Measurements from ENCODE around the gene ARHGAP6. TPM values are rescaled to one million over a fixed set of nuclear protein-coding genes. Genes with fewer than 3 reads are reported as not detected.

Gene ARHGAP6
- total RNA-seq, 4 donors from 2014 or later: 2.1 to 30.5 (median 4.9) TPM

DNA sequence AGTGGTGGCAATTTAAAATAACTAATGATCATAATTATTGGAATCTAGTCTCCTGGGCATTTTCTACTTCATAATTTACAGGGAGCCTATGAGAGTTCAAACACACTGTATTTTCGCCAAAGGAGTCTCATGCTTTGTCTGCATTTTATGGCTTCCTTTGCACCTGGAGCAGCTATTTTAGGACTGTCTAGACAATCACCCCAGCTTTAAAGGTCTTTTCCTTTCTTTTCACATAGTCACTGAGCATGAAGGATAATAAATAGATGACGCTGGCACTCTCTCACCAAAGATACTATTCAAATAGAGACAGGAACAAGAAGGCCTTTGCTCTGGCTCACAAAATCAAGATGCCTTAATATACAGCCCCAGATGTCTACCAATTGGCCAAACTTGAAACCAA is 329.5 kb downstream of the ARHGAP6 start:
- Histone ChIP-seq H3K36me3 (no peaks in the 10 kb centered on the region), H3K27me3 (no peaks in the 10 kb centered on the region), H3K4me1 (no peaks in the 10 kb centered on the region), H3K9me3 (no peaks in the 10 kb centered on the region), H3K27ac (no peak overlapping the region), H3K4me3 (no peak overlapping the region)
- no peak for TF ChIP-seq POLR2A (IDR thresholded peaks at IDR 0.05)
- TF ChIP-seq, protein P1, sequence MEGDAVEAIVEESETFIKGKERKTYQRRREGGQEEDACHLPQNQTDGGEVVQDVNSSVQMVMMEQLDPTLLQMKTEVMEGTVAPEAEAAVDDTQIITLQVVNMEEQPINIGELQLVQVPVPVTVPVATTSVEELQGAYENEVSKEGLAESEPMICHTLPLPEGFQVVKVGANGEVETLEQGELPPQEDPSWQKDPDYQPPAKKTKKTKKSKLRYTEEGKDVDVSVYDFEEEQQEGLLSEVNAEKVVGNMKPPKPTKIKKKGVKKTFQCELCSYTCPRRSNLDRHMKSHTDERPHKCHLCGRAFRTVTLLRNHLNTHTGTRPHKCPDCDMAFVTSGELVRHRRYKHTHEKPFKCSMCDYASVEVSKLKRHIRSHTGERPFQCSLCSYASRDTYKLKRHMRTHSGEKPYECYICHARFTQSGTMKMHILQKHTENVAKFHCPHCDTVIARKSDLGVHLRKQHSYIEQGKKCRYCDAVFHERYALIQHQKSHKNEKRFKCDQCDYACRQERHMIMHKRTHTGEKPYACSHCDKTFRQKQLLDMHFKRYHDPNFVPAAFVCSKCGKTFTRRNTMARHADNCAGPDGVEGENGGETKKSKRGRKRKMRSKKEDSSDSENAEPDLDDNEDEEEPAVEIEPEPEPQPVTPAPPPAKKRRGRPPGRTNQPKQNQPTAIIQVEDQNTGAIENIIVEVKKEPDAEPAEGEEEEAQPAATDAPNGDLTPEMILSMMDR (IDR thresholded peaks at IDR 0.05): no peak
- no peak for DNase-seq

- Histone ChIP-seq H3K27ac (no peak overlapping the region), H3K4me1 (no peaks in the 10 kb centered on the region), H3K9me3 (no peaks in the 10 kb centered on the region), H3K36me3 (no peaks in the 10 kb centered on the region), H3K27me3 (no peaks in the 10 kb centered on the region), H3K4me3 (no peak overlapping the region)
- TF ChIP-seq, protein P1 (IDR thresholded peaks at IDR 0.05): no peak
- TF ChIP-seq POLR2A (IDR thresholded peaks at IDR 0.05): no peak
- DNase-seq: no peak
These were observed 331.6 kb downstream of the ARHGAP6 start for GRCh38 chrX:11334165-11334564.

GRCh38 chrX:11331788-11332187 is 333.9 kb downstream of the ARHGAP6 start:
- no peak for DNase-seq
- Histone ChIP-seq H3K27me3 (no peaks in the 10 kb centered on the region), H3K4me1 (no peaks in the 10 kb centered on the region), H3K27ac (no peak overlapping the region), H3K9me3 (no peaks in the 10 kb centered on the region), H3K4me3 (no peak overlapping the region), H3K36me3 (no peaks in the 10 kb centered on the region)
- TF ChIP-seq, protein P1 (IDR thresholded peaks at IDR 0.05): no peak
- TF ChIP-seq POLR2A (IDR thresholded peaks at IDR 0.05): no peak

DNA sequence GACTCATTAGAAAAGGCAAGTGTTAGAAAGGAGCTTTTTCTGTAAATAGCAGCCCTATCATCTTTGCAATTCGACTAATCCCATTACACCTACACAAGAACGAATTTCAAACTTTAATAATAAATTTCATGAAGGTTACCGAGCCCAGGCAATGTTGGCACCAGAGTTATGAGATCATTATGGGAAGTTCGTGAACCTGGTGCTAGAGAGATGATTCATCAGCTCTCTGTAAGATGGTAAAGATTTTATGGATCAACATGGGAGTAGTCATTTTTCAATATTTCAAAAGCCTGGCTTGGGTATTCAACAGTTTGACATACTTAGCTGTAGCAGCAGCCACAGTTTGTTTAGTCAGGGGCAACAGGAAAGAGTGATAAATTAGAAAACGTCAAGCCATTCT is 336.7 kb downstream of the ARHGAP6 start:
- no peaks in the 10 kb centered on the region for H3K9me3 ChIP-seq
- no peak overlapping the region for H3K4me3 ChIP-seq
- DNase-seq: no peak
- H3K27ac ChIP-seq: no peak overlapping the region
- no peaks in the 10 kb centered on the region for H3K4me1 ChIP-seq
- no peaks in the 10 kb centered on the region for H3K36me3 ChIP-seq
- H3K27me3 ChIP-seq: no peaks in the 10 kb centered on the region
- no peak for TF ChIP-seq POLR2A (IDR thresholded peaks at IDR 0.05)
- TF ChIP-seq, protein P1 (IDR thresholded peaks at IDR 0.05): no peak

- no peaks in the 10 kb centered on the region for H3K4me1 ChIP-seq
- no peak overlapping the region for H3K27ac ChIP-seq
- H3K36me3 ChIP-seq: no peaks in the 10 kb centered on the region
- no peaks in the 10 kb centered on the region for H3K9me3 ChIP-seq
- TF ChIP-seq, protein P1 (IDR thresholded peaks at IDR 0.05): no peak
- TF ChIP-seq POLR2A (IDR thresholded peaks at IDR 0.05): no peak
- no peak for DNase-seq
- H3K27me3 ChIP-seq: no peaks in the 10 kb centered on the region
- no peak overlapping the region for H3K4me3 ChIP-seq
These were observed 337.6 kb downstream of the ARHGAP6 start for GRCh38 chrX:11328134-11328533.

DNA sequence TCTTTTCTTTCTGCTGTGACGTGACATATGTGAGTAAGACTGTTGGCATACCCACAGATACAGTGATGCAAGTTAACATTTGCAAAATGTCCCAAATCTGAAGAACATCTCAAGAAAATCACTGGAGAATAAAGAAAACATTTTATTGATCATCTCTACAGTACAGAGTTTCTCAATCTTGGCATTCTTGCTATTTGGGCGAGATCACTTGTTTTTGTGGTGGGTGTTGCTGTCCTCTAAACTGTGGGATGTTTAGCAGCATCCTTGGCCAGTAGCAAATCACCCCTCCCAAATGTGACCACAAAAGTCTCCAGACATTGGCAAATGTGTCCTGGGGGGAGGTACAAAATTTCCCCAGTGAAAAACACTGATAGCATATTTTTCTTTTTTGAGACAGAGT is 343.7 kb downstream of the ARHGAP6 start:
- DNase-seq: no peak

More for the DNA sequence above, 343.7 kb downstream of the ARHGAP6 start:
- Histone ChIP-seq H3K9me3 (no peaks in the 10 kb centered on the region), H3K4me1 (no peaks in the 10 kb centered on the region), H3K4me3 (no peak overlapping the region), H3K36me3 (no peaks in the 10 kb centered on the region), H3K27ac (no peak overlapping the region), H3K27me3 (no peaks in the 10 kb centered on the region)
- TF ChIP-seq, protein P1 (IDR thresholded peaks at IDR 0.05): no peak
- no peak for TF ChIP-seq POLR2A (IDR thresholded peaks at IDR 0.05)

Data from Peyer's patch (tissue), 4 donors.